Activated CD8-positive, alpha-beta memory T cell treated with anti-CD3 and anti-CD28 coated beads for 24 hours (primary cell): ENCODE data around the gene KCNJ5.

Source experiments
- DNase-seq: peaks from one replicate; pipeline ENCODE4 v3.0.0-alpha.2; 2020

The KCNJ5 gene

DNA sequence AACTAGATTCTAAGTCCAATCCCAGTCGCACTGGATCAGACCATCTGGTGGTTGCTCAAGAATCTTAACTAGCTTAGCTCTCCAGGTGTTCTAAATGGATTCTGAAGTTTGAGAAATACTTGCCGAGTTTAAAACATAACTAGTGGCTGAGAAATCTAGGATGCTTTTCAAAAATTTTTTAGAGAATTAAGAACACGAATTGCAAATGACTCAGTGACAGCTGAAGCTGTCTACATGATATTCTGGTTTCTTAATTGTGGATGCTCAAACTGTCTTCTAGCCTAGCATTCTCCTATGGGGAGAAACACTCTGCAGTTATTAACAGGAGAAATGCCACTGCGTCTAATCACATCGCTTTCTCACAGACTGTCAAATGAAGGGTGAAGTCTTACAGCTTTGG lies 71.7 kb downstream of the KCNJ5 start:
- DNase-seq, result no peak

DNA sequence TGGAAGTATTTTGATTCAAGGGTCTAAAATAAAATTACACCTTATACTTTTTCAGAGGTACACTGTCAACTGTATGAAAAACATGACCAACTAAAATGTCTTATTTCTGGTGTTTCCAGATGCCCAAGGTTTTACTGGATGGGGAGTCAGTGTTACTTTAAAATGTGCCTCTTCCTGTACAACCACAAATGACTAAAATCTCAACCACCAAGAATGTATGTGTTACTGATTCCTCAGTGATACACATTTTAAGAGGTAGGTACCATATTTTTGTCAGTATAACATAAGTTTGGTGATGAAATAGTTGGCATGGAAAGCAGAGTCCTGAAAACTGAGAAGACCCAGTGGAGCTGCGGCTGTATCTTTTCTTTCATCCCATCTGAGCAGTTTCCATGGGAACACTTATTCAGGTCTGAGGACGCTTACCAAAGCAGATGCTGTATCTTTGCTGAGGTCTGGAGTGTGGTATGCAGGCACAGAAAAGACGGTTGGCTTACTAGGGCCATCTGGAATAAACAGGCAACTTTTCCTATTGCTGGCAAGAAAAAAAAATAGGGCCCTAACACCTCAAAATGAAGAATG lies 72.7 kb downstream of the KCNJ5 start:
- no peak for DNase-seq

DNA sequence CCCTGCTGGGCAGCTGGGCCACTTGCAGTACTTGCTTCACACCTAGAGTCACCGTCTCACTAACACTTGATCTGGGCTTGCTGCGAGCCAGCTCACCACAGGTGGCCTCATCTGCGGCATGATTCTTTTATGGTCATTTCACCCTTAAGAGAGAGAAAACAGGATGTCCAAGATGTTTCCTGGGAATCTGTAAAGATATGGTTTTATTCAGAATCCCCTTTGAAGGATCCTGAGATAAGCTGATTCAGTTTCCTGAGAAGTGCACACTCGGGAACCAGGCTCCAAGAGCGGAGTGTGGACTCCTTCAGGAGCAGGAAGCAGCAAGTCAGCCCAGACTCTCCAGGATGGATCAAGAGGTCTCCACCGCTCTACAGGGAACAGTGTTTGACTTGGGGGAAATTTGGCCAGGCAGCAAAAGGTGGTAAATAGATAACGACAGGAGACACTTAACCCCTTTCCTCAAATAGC lies 73.3 kb downstream of the KCNJ5 start:
- no peak for DNase-seq

DNA sequence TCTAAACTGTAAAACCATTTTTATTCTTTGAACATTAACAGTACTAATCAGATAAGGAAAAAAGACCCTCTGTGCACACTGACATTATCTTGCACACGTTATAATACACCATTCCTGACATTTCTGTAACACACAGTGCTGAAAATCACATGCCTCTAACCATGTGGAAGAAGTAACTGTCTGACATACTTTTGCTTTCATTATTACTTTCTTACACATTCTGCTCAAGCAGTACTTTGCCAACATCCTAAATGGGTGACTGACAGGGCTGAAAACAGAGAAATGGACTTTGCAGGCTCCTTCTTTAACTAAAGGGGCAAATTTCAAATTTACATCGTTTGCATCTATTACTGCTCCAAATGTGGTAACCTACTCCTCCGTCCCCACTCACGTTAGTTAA lies 74.3 kb downstream of the KCNJ5 start:
- no peak for DNase-seq

DNA sequence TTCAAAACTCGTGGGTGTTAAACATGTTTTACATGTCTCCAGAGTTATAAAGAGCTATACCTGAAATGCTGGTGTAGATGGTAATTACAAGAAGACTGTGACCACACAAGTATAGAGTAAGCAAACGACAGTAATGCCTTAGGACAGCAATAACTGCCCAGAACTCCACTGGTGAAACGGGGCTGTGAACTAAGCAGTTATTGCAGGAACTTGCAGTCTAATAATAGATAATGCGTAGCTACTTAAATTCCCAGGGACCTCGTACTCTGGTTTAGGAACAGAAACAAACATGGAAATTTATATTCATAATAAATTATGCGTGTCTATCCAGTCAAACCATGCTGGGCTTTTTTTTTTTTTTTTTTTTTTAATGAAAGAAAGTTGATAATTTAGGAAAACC lies 76.4 kb downstream of the KCNJ5 start:
- DNase-seq, result no peak

DNA sequence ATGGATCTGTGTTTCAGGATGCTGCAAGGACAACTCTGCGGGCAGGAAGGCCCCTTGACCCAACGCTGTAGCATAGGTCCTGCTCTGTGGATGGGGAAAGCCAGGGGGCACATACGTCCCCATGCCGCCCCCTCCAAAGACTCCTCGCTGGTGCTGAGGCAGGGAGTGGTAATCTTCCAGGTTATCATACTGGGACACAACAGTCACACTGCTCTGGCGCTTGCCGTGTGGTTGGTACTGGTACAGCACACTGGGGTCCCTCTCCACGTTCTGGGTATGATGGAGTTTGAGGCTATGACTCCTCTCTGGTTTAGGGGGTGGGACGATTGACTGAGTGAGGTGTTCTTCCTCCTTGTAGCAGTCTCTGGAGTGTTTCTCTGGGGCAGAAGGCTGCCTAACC lies 77.8 kb downstream of the KCNJ5 start:
- DNase-seq, result no peak
